ENCODE results near the gene NFKBIZ.

GRCh38 chr3:101851850-101852714 lies 2.8 kb downstream of the NFKBIZ start:
- TF ChIP-seq CTCF (IDR thresholded peaks at IDR 0.05) (no peak), POLR2AphosphoS5 (IDR thresholded peaks at IDR 0.05) (no peak)
